ENCODE results near the gene ZNF778. TPM values are rescaled to one million over a fixed set of nuclear protein-coding genes. Genes with fewer than 3 reads are reported as not detected.

Gene ZNF778
- total RNA-seq, 4 donors from 2014 or later, result 7.4 to 30.2 (median 15.9) TPM

DNA sequence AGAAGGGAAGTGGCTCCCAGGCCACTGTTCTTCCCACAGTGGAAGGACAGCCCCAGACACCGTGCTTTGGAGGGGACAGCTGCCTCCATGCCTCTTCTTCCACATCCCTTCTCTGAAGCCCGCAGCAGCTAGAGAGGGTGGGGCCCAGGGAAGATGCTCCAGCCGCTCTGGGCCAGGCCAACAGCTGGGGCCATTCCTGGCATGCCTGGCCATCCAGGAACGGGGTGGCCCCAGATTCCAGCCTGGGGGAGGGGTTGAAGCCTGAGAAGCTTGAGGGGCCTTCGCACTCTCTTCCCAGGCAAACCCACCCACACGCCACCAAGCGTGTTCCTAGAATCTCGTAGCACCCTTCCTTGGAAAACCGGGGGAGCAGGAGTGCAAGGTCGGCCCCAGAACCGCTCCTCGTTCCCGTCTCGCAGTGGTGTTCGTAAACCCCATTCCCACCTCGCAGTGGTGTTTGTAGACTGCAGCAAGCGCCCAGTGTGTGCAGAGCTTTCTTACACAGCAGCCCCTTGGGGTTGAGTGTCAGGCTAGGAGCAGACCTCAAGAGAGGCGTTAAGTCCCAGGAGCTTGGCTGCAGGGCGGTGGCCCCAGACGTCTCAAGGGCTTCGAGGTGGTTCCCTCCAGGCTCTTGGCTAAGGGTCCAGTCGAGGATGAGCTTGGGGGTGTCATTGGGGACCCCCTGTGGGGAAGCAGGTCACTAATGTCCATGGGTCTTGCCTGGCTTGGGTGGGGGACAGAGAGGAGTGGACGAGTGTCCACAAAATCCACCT is 43.3 kb upstream of the ZNF778 start:
- H3K4me3 ChIP-seq, result no peak overlapping the region
- TF ChIP-seq CTCF (IDR thresholded peaks at IDR 0.05), result no peak
- no peak for TF ChIP-seq POLR2A (IDR thresholded peaks at IDR 0.05)
- H3K9me3 ChIP-seq, result no peaks in the 10 kb centered on the region
- no peak for DNase-seq
- H3K4me1 ChIP-seq, result no peaks in the 10 kb centered on the region
- intact Hi-C loops (cut with DNase I; ENCODE audit: low total_unique reads), result no loop called here
- H3K27me3 ChIP-seq, result peaks cover 13 to 21% of the 10 kb centered on the region in 2 donors
- H3K27ac ChIP-seq, result no peak overlapping the region
- H3K36me3 ChIP-seq, result no peaks in the 10 kb centered on the region

DNA sequence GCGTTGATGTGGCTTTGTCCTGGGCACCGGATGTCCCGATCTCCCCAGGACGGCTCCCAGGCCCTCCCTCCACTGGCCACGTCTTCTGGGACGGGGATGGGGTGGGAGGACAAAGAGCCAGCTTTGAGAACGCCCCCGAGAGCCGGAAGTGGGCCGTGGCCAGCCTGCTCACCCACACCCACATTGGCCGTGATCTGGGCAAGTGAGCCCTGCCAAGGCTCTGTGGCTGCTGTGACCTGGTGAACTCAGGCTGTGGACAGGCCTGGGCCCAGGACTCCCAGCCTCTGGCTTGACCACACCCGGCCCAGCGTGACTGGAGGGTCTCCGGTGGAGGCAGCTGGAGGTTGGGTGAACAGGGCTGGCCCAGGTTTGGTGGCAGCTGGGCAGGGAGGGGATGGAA is 42.6 kb upstream of the ZNF778 start:
- Histone ChIP-seq H3K27me3 (peaks cover 10 to 15% of the 10 kb centered on the region in 2 donors), H3K36me3 (no peaks in the 10 kb centered on the region), H3K27ac (no peak overlapping the region), H3K4me1 (no peaks in the 10 kb centered on the region), H3K9me3 (no peaks in the 10 kb centered on the region), H3K4me3 (no peak overlapping the region)
- DNase-seq, result no peak
- TF ChIP-seq POLR2A (IDR thresholded peaks at IDR 0.05) (no peak), CTCF (IDR thresholded peaks at IDR 0.05) (no peak)
- intact Hi-C loops (cut with DNase I; ENCODE audit: low total_unique reads), result no loop called here

DNA sequence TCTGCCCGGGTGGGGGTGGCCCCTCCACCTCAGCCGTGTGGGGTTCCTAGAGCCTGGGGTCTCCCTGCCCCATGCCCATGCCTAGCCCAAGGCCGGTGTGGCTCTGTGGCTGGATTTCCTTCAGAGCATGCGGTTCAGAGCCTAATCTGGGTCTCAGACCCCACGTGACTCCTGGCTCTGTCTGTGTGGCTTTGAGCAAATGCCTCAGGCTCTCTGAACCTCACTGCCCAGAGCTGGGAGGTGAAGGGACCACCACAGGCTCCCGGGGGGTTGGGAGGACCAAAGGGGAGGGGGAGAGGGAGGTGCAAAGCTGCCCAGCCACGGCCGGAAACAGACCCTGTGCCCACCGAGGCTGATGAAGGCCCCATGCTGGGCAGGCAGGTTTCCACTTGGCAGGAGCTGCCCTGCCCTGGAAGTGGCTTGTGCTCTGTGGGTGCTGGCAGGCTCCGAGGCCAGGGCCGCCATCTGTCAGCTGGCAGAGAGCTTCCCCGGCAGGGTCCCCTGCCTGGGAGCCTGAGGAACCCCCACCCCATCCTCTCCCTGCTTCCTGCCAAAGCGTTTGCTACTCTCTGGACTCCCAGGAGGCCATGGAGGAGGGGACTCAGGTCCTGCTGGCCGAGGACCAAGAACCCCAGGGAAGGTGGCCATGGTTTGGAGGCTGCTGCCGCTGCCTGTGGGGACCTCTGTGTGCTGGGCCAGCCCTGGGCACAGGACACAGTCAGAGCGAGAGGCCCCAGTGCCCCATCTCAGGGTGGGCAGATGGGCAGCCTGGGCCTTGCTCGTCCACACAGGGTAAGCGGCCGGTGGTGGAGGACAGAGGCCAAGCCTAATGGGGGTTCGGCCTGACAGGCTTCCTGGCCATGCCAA is 42.0 kb upstream of the ZNF778 start:
- no peak for TF ChIP-seq CTCF (IDR thresholded peaks at IDR 0.05)
- TF ChIP-seq POLR2A (IDR thresholded peaks at IDR 0.05), result no peak
- H3K4me1 ChIP-seq, result no peaks in the 10 kb centered on the region
- no peak overlapping the region for H3K4me3 ChIP-seq
- peaks cover 3 to 10% of the 10 kb centered on the region in 2 donors for H3K27me3 ChIP-seq
- DNase-seq, result no peak
- H3K9me3 ChIP-seq, result no peaks in the 10 kb centered on the region
- no peak overlapping the region for H3K27ac ChIP-seq
- intact Hi-C loops (cut with DNase I; ENCODE audit: low total_unique reads), result no loop called here
- H3K36me3 ChIP-seq, result no peaks in the 10 kb centered on the region

GRCh38 chr16:89176147-89176690 is 41.3 kb upstream of the ZNF778 start:
- Histone ChIP-seq H3K27me3 (peaks cover 0 to 6% of the 10 kb centered on the region in 2 donors), H3K36me3 (no peaks in the 10 kb centered on the region), H3K4me3 (no peak overlapping the region), H3K4me1 (no peaks in the 10 kb centered on the region), H3K9me3 (no peaks in the 10 kb centered on the region), H3K27ac (no peak overlapping the region)
- intact Hi-C loops (cut with DNase I; ENCODE audit: low total_unique reads), result no loop called here
- TF ChIP-seq CTCF (IDR thresholded peaks at IDR 0.05) (no peak), POLR2A (IDR thresholded peaks at IDR 0.05) (no peak)
- DNase-seq, result no peak

DNA sequence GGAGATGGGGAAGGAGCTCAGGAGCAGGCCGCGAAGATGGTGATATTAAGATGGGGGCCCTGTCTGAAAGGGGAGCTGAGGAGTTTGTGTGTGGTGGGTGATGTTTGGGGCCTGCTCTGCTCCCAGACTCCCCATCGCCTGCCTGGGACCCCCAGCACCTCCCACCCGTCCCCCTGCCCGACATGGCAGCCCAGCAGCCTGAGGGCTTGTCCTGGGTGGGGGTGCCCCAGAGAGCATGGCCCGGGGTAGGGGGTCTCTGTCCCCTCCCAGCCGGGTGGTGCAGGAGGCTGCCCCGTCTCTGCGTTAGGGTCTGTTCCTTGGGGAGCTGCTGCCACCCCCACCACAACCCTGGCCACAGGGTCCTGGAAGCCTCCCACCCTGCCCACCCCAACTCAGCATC is 40.8 kb upstream of the ZNF778 start:
- TF ChIP-seq CTCF (IDR thresholded peaks at IDR 0.05), result no peak
- TF ChIP-seq POLR2A (IDR thresholded peaks at IDR 0.05), result no peak
- H3K4me3 ChIP-seq, result no peak overlapping the region
- no peaks in the 10 kb centered on the region for H3K36me3 ChIP-seq
- intact Hi-C loops (cut with DNase I; ENCODE audit: low total_unique reads), result no loop called here
- H3K4me1 ChIP-seq, result no peaks in the 10 kb centered on the region
- H3K27ac ChIP-seq, result no peak overlapping the region
- no peak for DNase-seq
- H3K27me3 ChIP-seq, result peaks cover 0 to 6% of the 10 kb centered on the region in 2 donors
- H3K9me3 ChIP-seq, result no peaks in the 10 kb centered on the region

All from uterus (tissue), 4 donors.